Retinal pigment epithelial cell (primary cell): ENCODE results near the gene MAP2K1.
A peak's percentile ranks its signal among the peaks of the same experiment; 100 is the strongest.
"Not testable (repeated sequence)": the region's sequence is repeated elsewhere in the genome, so short reads cannot be mapped to it uniquely, and the experiment has no call there.

Experiments
- DNase-seq: peaks from one replicate; pipeline ENCODE4 v3.0.0-alpha.2; 2010; ENCODE audit warnings: low read depth
- H3K4me3 ChIP-seq: 2 replicates; pipeline ENCODE4 v1.5.1; 2011; ENCODE audit warnings: mild to moderate bottlenecking, low read length, control low read depth, moderate library complexity
- TF ChIP-seq, protein P1 (sequence below): conservative IDR thresholded peaks from 2 replicates; pipeline ENCODE4 v1.5.1; 2011; ENCODE audit warnings: low read depth, low read length, control low read depth, inconsistent platforms

Gene MAP2K1

GRCh38 chr15:66388576-66388975 lies 1.9 kb downstream of the MAP2K1 start:
- DNase-seq = no peak
- peak overlapping the region; percentile 87 for H3K4me3 ChIP-seq
- TF ChIP-seq, protein P1, sequence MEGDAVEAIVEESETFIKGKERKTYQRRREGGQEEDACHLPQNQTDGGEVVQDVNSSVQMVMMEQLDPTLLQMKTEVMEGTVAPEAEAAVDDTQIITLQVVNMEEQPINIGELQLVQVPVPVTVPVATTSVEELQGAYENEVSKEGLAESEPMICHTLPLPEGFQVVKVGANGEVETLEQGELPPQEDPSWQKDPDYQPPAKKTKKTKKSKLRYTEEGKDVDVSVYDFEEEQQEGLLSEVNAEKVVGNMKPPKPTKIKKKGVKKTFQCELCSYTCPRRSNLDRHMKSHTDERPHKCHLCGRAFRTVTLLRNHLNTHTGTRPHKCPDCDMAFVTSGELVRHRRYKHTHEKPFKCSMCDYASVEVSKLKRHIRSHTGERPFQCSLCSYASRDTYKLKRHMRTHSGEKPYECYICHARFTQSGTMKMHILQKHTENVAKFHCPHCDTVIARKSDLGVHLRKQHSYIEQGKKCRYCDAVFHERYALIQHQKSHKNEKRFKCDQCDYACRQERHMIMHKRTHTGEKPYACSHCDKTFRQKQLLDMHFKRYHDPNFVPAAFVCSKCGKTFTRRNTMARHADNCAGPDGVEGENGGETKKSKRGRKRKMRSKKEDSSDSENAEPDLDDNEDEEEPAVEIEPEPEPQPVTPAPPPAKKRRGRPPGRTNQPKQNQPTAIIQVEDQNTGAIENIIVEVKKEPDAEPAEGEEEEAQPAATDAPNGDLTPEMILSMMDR = no peak

GRCh38 chr15:66389098-66389858 lies 2.6 kb downstream of the MAP2K1 start:
- DNase-seq = no peak
- TF ChIP-seq, protein P1 = no peak
- no peak overlapping the region for H3K4me3 ChIP-seq

GRCh38 chr15:66389859-66390381 lies 3.2 kb downstream of the MAP2K1 start:
- no peak overlapping the region for H3K4me3 ChIP-seq
- DNase-seq = no peak
- TF ChIP-seq, protein P1 = no peak

GRCh38 chr15:66390678-66391077 lies 4.0 kb downstream of the MAP2K1 start:
- TF ChIP-seq, protein P1 = no peak
- DNase-seq = no peak
- H3K4me3 ChIP-seq = no peak overlapping the region

DNA sequence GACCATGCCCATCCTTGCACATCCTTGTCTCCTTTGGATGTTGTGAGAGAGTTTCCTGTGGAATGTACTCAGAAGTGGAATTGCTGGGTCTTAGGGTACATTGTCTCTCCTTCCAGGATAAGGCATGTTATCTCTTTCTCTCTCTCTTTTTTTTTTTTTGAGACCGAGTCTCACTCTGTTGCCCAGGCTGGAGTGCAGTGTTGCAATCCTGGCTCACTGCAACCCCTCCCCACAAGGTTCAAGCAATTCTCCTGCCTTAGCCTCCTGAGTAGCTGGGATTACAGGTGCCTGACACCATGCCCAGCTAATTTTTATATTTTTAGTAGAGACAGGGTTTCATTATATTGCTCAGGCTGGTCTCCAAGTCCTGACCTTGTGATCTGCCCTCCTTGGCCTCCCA lies 6.3 kb downstream of the MAP2K1 start:
- not testable (repeated sequence) for DNase-seq

GRCh38 chr15:66394472-66394871 lies 7.8 kb downstream of the MAP2K1 start:
- H3K4me3 ChIP-seq = no peak overlapping the region
- TF ChIP-seq, protein P1 = no peak
- no peak for DNase-seq

More for the DNA sequence above, 6.3 kb downstream of the MAP2K1 start:
- H3K4me3 ChIP-seq = not testable (repeated sequence)

DNA sequence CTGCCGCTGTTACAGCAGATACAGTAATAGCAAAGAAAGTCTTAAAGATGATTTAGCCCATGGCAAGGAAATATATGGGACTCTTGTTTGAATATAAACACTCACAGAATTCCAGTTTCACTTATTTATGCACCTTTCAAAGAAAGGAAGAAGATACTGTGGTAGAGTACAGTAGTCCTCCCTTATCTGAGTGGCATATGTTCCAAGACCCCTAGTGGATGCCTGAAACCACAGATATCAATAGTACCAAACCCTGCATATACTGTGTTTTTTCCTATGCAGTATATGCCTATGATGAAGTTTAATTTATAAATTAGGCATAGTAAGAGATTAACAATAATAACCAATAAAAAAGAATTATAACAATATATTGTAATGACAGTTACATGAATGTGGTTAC lies 8.2 kb downstream of the MAP2K1 start:
- TF ChIP-seq, protein P1 = no peak

More for the DNA sequence above, 8.2 kb downstream of the MAP2K1 start:
- H3K4me3 ChIP-seq = no peak overlapping the region
- no peak for DNase-seq
